Keratinocyte (primary cell): ENCODE data around the gene TOP3B. TPM values are rescaled to one million over a fixed set of nuclear protein-coding genes. Genes with fewer than 3 reads are reported as not detected.

Source experiments
- DNase-seq: peaks from one replicate; pipeline ENCODE4 v3.0.0-alpha.2; 2011; ENCODE audit warnings: low read depth, missing footprints, low spot score
- FAIRE-seq: peaks from 2 replicates; lab custom pipeline; 2011; peaks lifted over from hg19 to GRCh38; lab: Jason Lieb, UNC
- H2AFZ ChIP-seq: 2 replicates; pipeline ENCODE4 v1.6.0; 2012; ENCODE audit warnings: low read length, control low read depth, inconsistent platforms; ENCODE audit not compliant: control insufficient read depth
- H3K27ac ChIP-seq: 2 replicates; pipeline ENCODE4 v1.5.1; 2011; ENCODE audit warnings: low read length; ENCODE audit not compliant: control insufficient read depth, insufficient read depth
- H3K27me3 ChIP-seq: 3 replicates; pipeline ENCODE4 v1.6.0; 2011; ENCODE audit warnings: low read length; ENCODE audit not compliant: control insufficient read depth, insufficient read depth; ENCODE audit errors: extremely low read depth
- H3K36me3 ChIP-seq, 2 experiments: 2 replicates in 1 of 2; 3 replicates in 1 of 2; pipeline ENCODE4 v1.5.1; 2011; ENCODE audit warnings: low read length in 2 of 2, mild to moderate bottlenecking in 1 of 2; ENCODE audit not compliant: control insufficient read depth in 2 of 2, insufficient read depth in 2 of 2; ENCODE audit errors: extremely low read depth in 1 of 2
- H3K4me1 ChIP-seq: 3 replicates; pipeline ENCODE4 v1.5.1; 2011; ENCODE audit warnings: low read length; ENCODE audit not compliant: control insufficient read depth, insufficient read depth; ENCODE audit errors: extremely low read depth
- H3K4me2 ChIP-seq: 3 replicates; pipeline ENCODE4 v1.6.0; 2011; ENCODE audit warnings: low read depth, low read length; ENCODE audit not compliant: control insufficient read depth, insufficient read depth; ENCODE audit errors: extremely low read depth
- H3K4me3 ChIP-seq, 3 experiments: fragments of 200-600 bp in 1 of 3; sonication (generic) in 1 of 3; 2 replicates in 2 of 3; 3 replicates in 1 of 3; pipeline ENCODE4 v1.5.1; 2011 to 2016; ENCODE audit warnings: low read length in 3 of 3, mild to moderate bottlenecking in 3 of 3, control low read depth in 2 of 3, inconsistent platforms in 1 of 3, low read depth in 1 of 3, mixed read lengths in 1 of 3, mixed run types in 1 of 3, moderate library complexity in 1 of 3; ENCODE audit not compliant: control insufficient read depth in 2 of 3, insufficient read depth in 2 of 3; ENCODE audit errors: extremely low read depth in 1 of 3
- H3K79me2 ChIP-seq: 2 replicates; pipeline ENCODE4 v1.6.0; 2012; ENCODE audit warnings: low read length; ENCODE audit not compliant: control insufficient read depth, insufficient read depth
- H3K9ac ChIP-seq: 3 replicates; pipeline ENCODE4 v1.6.0; 2011; ENCODE audit warnings: low read length; ENCODE audit not compliant: control insufficient read depth, insufficient read depth; ENCODE audit errors: extremely low read depth
- H3K9me1 ChIP-seq: 3 replicates; pipeline ENCODE4 v1.6.0; 2011; ENCODE audit warnings: low read length; ENCODE audit not compliant: control insufficient read depth, insufficient read depth; ENCODE audit errors: extremely low read depth
- H3K9me3 ChIP-seq: 2 replicates; pipeline ENCODE4 v1.5.1; 2012; ENCODE audit warnings: low read depth, low read length; ENCODE audit not compliant: control insufficient read depth
- H4K20me1 ChIP-seq: 3 replicates; pipeline ENCODE4 v1.6.0; 2011; ENCODE audit warnings: low read length; ENCODE audit not compliant: control insufficient read depth, insufficient read depth; ENCODE audit errors: extremely low read depth
- EZH2 ChIP-seq: IDR thresholded peaks from one replicate; pipeline ENCODE4 v1.6.1; 2012; ENCODE audit warnings: inconsistent platforms, mild to moderate bottlenecking, low read length, moderate library complexity
- dilution Hi-C: fragments of 300-500 bp; cut with MboI; formaldehyde crosslinking; loops from one replicate; pipeline ENCODE4 v1.7.0; 2020; ENCODE audit warnings: low sequenced_read_pairs; ENCODE audit not compliant: extremely low pct_ligation_motif_present
- polyA plus RNA-seq, 5 experiments: library from polyadenylated mRNA; depleted of rRNA in 3 of 5; stranded (reverse) in 3 of 5; stranded (forward) in 1 of 5; unstranded in 1 of 5; fragments of >200 nt; gene quantifications; 1 replicate in 1 of 5; 2 replicates in 3 of 5; 3 replicates in 1 of 5; pipeline versions ENCODE4 v1.2.1 to v1.2.3, GENCODE V29; 2011 to 2012; ENCODE audit warnings: missing spikeins in 2 of 5, low read depth in 1 of 5, low replicate concordance in 1 of 5
- TF ChIP-seq, protein P1 (sequence below), 3 experiments: IDR thresholded peaks in 1 of 3; conservative IDR thresholded peaks in 1 of 3; optimal IDR thresholded peaks in 1 of 3; 2 replicates in 2 of 3; 3 replicates in 1 of 3; pipeline versions ENCODE3 to v1.5.1; 2011; ENCODE audit warnings: low read length in 3 of 3, mild to moderate bottlenecking in 3 of 3, moderate library complexity in 2 of 3, control low read depth in 1 of 3, inconsistent platforms in 1 of 3; ENCODE audit not compliant: insufficient read depth in 2 of 3; ENCODE audit errors: extremely low read depth in 1 of 3

TOP3B gene
- polyA plus RNA-seq, 1 donor (not counting 4 experiments of a cell fraction or from before 2014, with no cell fraction given) = 13.8 TPM

DNA sequence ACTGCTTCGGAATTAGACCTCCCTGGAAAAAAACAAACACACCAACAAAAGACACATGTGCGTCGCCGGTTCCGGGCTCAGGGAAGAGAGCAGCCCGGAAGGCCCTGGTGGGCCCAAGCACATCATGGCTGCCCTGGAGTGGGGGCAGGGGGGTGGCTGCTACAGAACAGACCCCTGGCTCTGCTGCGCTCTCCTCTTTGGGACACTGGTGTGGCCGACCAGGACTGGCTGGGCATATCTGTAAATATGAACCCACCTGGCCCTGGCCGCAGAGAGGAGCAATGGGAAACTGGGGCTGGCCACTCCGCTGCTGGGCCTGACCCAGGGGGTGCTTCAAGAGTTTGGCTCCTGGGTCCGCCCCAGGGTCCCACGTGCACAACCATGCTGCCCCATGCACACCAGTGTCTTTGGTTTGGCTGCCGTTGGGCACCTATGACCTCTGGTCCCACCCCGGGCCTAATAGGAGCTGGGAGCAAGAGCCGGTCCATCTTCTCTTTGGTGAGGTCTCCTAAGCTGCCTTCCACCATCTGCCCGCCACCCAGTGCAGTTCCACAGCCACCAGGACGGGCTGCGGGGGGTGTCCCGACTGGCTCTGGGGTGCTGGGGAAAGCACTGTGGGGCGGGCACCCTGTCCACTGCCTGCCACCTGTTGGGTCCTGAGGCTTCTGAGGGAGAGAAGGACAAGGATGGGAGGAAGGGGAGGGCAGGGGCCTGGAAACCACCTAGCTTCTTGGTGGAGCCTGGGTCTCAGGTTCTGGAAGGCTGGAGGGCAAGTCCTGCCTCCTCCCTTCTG lies 60.0 kb downstream of the TOP3B start:
- H3K9ac ChIP-seq = no peak overlapping the region
- H3K27ac ChIP-seq = no peak overlapping the region
- no peaks in the 10 kb centered on the region for H3K9me3 ChIP-seq
- H3K36me3 ChIP-seq = peaks cover 11 to 19% of the 10 kb centered on the region in 2 experiments
- FAIRE-seq (no peak), DNase-seq (no peak)
- dilution Hi-C loops = no loop called here
- no peaks in the 10 kb centered on the region for H3K27me3 ChIP-seq
- no peaks in the 10 kb centered on the region for H3K79me2 ChIP-seq
- no peak overlapping the region for H3K4me3 ChIP-seq
- TF ChIP-seq, protein P1, sequence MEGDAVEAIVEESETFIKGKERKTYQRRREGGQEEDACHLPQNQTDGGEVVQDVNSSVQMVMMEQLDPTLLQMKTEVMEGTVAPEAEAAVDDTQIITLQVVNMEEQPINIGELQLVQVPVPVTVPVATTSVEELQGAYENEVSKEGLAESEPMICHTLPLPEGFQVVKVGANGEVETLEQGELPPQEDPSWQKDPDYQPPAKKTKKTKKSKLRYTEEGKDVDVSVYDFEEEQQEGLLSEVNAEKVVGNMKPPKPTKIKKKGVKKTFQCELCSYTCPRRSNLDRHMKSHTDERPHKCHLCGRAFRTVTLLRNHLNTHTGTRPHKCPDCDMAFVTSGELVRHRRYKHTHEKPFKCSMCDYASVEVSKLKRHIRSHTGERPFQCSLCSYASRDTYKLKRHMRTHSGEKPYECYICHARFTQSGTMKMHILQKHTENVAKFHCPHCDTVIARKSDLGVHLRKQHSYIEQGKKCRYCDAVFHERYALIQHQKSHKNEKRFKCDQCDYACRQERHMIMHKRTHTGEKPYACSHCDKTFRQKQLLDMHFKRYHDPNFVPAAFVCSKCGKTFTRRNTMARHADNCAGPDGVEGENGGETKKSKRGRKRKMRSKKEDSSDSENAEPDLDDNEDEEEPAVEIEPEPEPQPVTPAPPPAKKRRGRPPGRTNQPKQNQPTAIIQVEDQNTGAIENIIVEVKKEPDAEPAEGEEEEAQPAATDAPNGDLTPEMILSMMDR (optimal IDR thresholded peaks at IDR 0.05 in 1 of 3, IDR thresholded peaks at IDR 0.05 in 1 of 3, conservative IDR thresholded peaks at IDR 0.05 in 1 of 3; ENCODE audit: extremely low read depth in 1 of 3, insufficient read depth in 2 of 3, low read length in 3 of 3) = no peak
- no peak for TF ChIP-seq EZH2
- no peak overlapping the region for H2AFZ ChIP-seq
- no peaks in the 10 kb centered on the region for H3K4me1 ChIP-seq
- no peak overlapping the region for H3K4me2 ChIP-seq
- no peaks in the 10 kb centered on the region for H3K9me1 ChIP-seq
- H4K20me1 ChIP-seq = no peaks in the 10 kb centered on the region

DNA sequence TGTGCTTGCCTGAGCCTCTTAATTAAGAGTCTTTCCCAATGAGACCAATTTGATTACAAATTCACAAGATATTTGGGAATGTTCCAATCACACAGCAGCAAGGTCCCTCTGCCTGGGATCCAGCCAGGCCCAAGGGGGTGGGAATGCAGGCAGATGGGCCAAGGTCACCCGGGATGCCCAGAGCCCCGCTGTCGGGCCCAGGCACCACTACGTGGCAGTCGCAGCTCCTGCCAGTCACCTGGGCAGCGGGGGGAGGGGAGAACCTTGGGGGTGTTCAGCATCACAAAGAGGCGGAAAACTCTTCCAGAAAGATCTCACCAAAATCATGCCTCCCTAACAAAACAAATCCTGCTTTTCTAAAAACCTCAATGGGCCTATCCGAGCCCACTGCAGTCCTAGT lies 60.9 kb downstream of the TOP3B start:
- TF ChIP-seq, protein P1 (optimal IDR thresholded peaks at IDR 0.05 in 1 of 3, IDR thresholded peaks at IDR 0.05 in 1 of 3, conservative IDR thresholded peaks at IDR 0.05 in 1 of 3; ENCODE audit: extremely low read depth in 1 of 3, insufficient read depth in 2 of 3, low read length in 3 of 3) = no peak
- no peak for TF ChIP-seq EZH2
- Histone ChIP-seq H4K20me1 (no peaks in the 10 kb centered on the region), H3K9ac (no peak overlapping the region), H3K9me3 (no peaks in the 10 kb centered on the region), H3K79me2 (no peaks in the 10 kb centered on the region), H3K9me1 (no peaks in the 10 kb centered on the region), H2AFZ (no peak overlapping the region), H3K4me3 (no peak overlapping the region), H3K27ac (no peak overlapping the region), H3K27me3 (no peaks in the 10 kb centered on the region), H3K4me1 (no peaks in the 10 kb centered on the region), H3K36me3 (peaks cover 9 to 14% of the 10 kb centered on the region in 2 experiments), H3K4me2 (no peak overlapping the region)
- DNase-seq (no peak), FAIRE-seq (no peak)
- dilution Hi-C loops = no loop called here
